Ishikawa (cell line): ENCODE measurements around the gene RIPOR3.

Experiments used
- CEBPB ChIP-seq: IDR thresholded peaks from 2 replicates; pipeline ENCODE4 v1.6.1; 2012
- CREB1 ChIP-seq: IDR thresholded peaks from 2 replicates; pipeline ENCODE4 v1.6.1; 2012; ENCODE audit warnings: low read depth
- EGR1 ChIP-seq: IDR thresholded peaks from 2 replicates; pipeline ENCODE4 v1.6.1; 2012
- EP300 ChIP-seq: IDR thresholded peaks from 2 replicates; pipeline ENCODE4 v1.6.1; 2012; ENCODE audit warnings: borderline replicate concordance
- FOXM1 ChIP-seq: IDR thresholded peaks from 2 replicates; pipeline ENCODE4 v1.6.1; 2012; ENCODE audit warnings: low read depth, borderline replicate concordance
- MAX ChIP-seq: IDR thresholded peaks from 2 replicates; pipeline ENCODE4 v1.6.1; 2012
- NFIC ChIP-seq: IDR thresholded peaks from 2 replicates; pipeline ENCODE4 v1.6.1; 2012
- RAD21 ChIP-seq: IDR thresholded peaks from 2 replicates; pipeline ENCODE4 v1.6.1; 2012; ENCODE audit warnings: low read depth
- REST ChIP-seq: IDR thresholded peaks from 2 replicates; pipeline ENCODE4 v1.6.1; 2012; ENCODE audit warnings: low read depth, mild to moderate bottlenecking
- TAF1 ChIP-seq: IDR thresholded peaks from 2 replicates; pipeline ENCODE4 v1.6.1; 2012; ENCODE audit warnings: low read depth, mild to moderate bottlenecking
- TCF12 ChIP-seq: IDR thresholded peaks from 2 replicates; pipeline ENCODE4 v1.6.1; 2012; ENCODE audit warnings: low read depth
- TEAD4 ChIP-seq: IDR thresholded peaks from 2 replicates; pipeline ENCODE4 v1.6.1; 2012
- USF1 ChIP-seq: IDR thresholded peaks from 2 replicates; pipeline ENCODE4 v1.6.1; 2012
- YY1 ChIP-seq: IDR thresholded peaks from 2 replicates; pipeline ENCODE4 v1.6.1; 2012; ENCODE audit warnings: low read depth
- ZBTB7A ChIP-seq: IDR thresholded peaks from 2 replicates; pipeline ENCODE4 v1.6.1; 2012; ENCODE audit warnings: low read depth

RIPOR3 gene

GRCh38 chr20:50600281-50600895, 91.0 kb downstream of the RIPOR3 start:
- TF ChIP-seq TCF12 (no peak), MAX (no peak), TAF1 (no peak), ZBTB7A (no peak), NFIC (no peak), EGR1 (no peak)

- TF ChIP-seq CEBPB (no peak), RAD21 (no peak), USF1 (no peak), TEAD4 (no peak), YY1 (no peak), TCF12 (no peak), EGR1 (no peak), CREB1 (no peak), TAF1 (no peak), MAX (no peak), FOXM1 (no peak), ZBTB7A (no peak), NFIC (no peak)
Observed at GRCh38 chr20:50598074-50598473, 93.3 kb downstream of the RIPOR3 start.

- TF ChIP-seq FOXM1 (no peak), RAD21 (no peak), ZBTB7A (no peak), USF1 (no peak), REST (no peak), EP300 (no peak), MAX (no peak), EGR1 (no peak), TCF12 (no peak)
Observed at GRCh38 chr20:50597406-50597969, 93.9 kb downstream of the RIPOR3 start.

- TF ChIP-seq EP300 (no peak), USF1 (no peak), RAD21 (no peak), TAF1 (no peak), CREB1 (no peak), YY1 (no peak), TEAD4 (no peak), MAX (no peak), FOXM1 (no peak), TCF12 (no peak), NFIC (no peak), EGR1 (no peak)
Observed at GRCh38 chr20:50596694-50597021, 94.7 kb downstream of the RIPOR3 start.

- TF ChIP-seq NFIC (no peak), MAX (no peak), CREB1 (no peak), TCF12 (no peak), CEBPB (no peak), USF1 (no peak), TAF1 (no peak; the same call in 1 of the 2 replicates), RAD21 (no peak), EP300 (no peak), TEAD4 (no peak), FOXM1 (no peak), ZBTB7A (no peak), EGR1 (no peak), YY1 (no peak)
Observed at GRCh38 chr20:50595988-50596693, 95.2 kb downstream of the RIPOR3 start.
